ENCODE data around the gene CATSPER4.

GRCh38 chr1:26166719-26167281 lies 23.6 kb upstream of the CATSPER4 start:
- TF ChIP-seq CTCF (IDR thresholded peaks at IDR 0.05) (no peak), POLR2A (IDR thresholded peaks at IDR 0.05) (no peak)

Measured in lower leg skin (tissue), 3 donors.